ENCODE results near the gene OBSCN.

DNA sequence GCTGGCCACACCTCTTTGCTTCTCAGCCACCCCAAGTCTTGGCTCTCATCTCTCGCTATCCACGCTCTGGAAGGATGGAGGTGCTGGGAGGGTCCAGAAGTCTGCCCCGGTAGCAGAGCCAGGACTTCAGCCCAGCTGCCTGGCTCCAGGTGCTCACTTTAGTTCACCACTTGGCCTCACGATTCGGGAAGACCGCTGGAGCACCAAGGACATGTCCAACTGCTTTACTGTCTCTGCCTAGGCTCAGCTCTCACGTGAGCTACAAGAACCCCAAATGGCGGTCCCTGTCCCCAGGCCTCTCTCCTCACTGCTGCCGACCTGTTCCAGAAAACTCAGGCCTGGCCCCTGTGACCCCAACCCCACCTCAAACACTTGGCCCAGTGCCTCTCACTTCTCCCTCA, 195.4 kb downstream of the OBSCN start:
- TF ChIP-seq POLR2AphosphoS5 (IDR thresholded peaks at IDR 0.05; ENCODE audit: low read depth, low read length) (no peak), POLR2A (IDR thresholded peaks at IDR 0.05; ENCODE audit: low read depth, low read length) (no peak), TAF1 (IDR thresholded peaks at IDR 0.05; ENCODE audit: low read depth, low read length) (no peak), POU2F2 (IDR thresholded peaks at IDR 0.05; ENCODE audit: low read depth, low read length) (no peak)

All from GM12891 (cell line).